GM03348 (cell line): ENCODE results near the gene MARCKS.
A peak's percentile ranks its signal among the peaks of the same experiment; 100 is the strongest.

Experiments used
- DNase-seq: peaks from one replicate; pipeline ENCODE4 v3.0.0; 2012; ENCODE audit warnings: low spot score

Gene MARCKS

GRCh38 chr6:113853252-113853651, 3.9 kb upstream of the MARCKS start:
- no peak for DNase-seq

GRCh38 chr6:113854531-113855499, 2.3 kb upstream of the MARCKS start:
- peak; percentile 92 for DNase-seq

GRCh38 chr6:113855500-113856374, 1.4 kb upstream of the MARCKS start:
- DNase-seq = peak; percentile 34

GRCh38 chr6:113856375-113856624, 845 bp upstream of the MARCKS start:
- DNase-seq = no peak

GRCh38 chr6:113857556-113858479, 673 bp downstream of the MARCKS start:
- DNase-seq = peak; percentile 66

GRCh38 chr6:113858480-113859348, 1.6 kb downstream of the MARCKS start:
- peak; percentile 96 for DNase-seq

GRCh38 chr6:113859349-113860180, 2.4 kb downstream of the MARCKS start:
- peak; percentile 61 for DNase-seq

GRCh38 chr6:113860181-113860955, 3.2 kb downstream of the MARCKS start:
- peak; percentile 43 for DNase-seq

GRCh38 chr6:113862112-113862511, 5.0 kb downstream of the MARCKS start:
- DNase-seq = no peak

GRCh38 chr6:113870917-113871316, 13.8 kb downstream of the MARCKS start:
- DNase-seq = no peak

GRCh38 chr6:113871975-113872374, 14.8 kb downstream of the MARCKS start:
- no peak for DNase-seq

GRCh38 chr6:113873043-113873667, 16.0 kb downstream of the MARCKS start:
- DNase-seq = no peak

- peak; percentile 47 for DNase-seq
Observed at GRCh38 chr6:113875470-113875869, 18.3 kb downstream of the MARCKS start.

GRCh38 chr6:113876695-113877094, 19.6 kb downstream of the MARCKS start:
- DNase-seq = no peak

GRCh38 chr6:113879186-113880096, 22.3 kb downstream of the MARCKS start:
- DNase-seq = peak; percentile 77

- no peak for DNase-seq
Observed at GRCh38 chr6:113881478-113881980, 24.4 kb downstream of the MARCKS start.

GRCh38 chr6:113882336-113883022, 25.3 kb downstream of the MARCKS start:
- DNase-seq = no peak
